Stimulated activated CD8-positive, alpha-beta memory T cell treated with anti-CD3 and anti-CD28 coated beads, Interleukin-12 subunit alpha, Interleukin-12 subunit beta, amount 100 ng/mL, for 1 hour (primary cell): ENCODE measurements around the gene RFTN2.
"Not testable (repeated sequence)": the region's sequence is repeated elsewhere in the genome, so short reads cannot be mapped to it uniquely, and the experiment has no call there.

ENCODE experiments used
- DNase-seq: peaks from one replicate; pipeline ENCODE4 v3.0.0-alpha.2; 2020; ENCODE audit warnings: low read depth

Gene RFTN2

GRCh38 chr2:197674591-197674990, 796 bp downstream of the RFTN2 start:
- no peak for DNase-seq

- DNase-seq, result no peak
Measured at GRCh38 chr2:197674060-197674459, 1.3 kb downstream of the RFTN2 start.

- no peak for DNase-seq
Measured at GRCh38 chr2:197673606-197674005, 1.8 kb downstream of the RFTN2 start.

GRCh38 chr2:197673106-197673505, 2.3 kb downstream of the RFTN2 start:
- DNase-seq, result no peak

GRCh38 chr2:197672371-197672893, 3.0 kb downstream of the RFTN2 start:
- no peak for DNase-seq

- no peak for DNase-seq
Measured at GRCh38 chr2:197669077-197669476, 6.3 kb downstream of the RFTN2 start.

- no peak for DNase-seq
Measured at GRCh38 chr2:197668296-197668695, 7.1 kb downstream of the RFTN2 start.

GRCh38 chr2:197666277-197666676, 9.1 kb downstream of the RFTN2 start:
- DNase-seq, result no peak

GRCh38 chr2:197661626-197662025, 13.8 kb downstream of the RFTN2 start:
- no peak for DNase-seq

- no peak for DNase-seq
Measured at GRCh38 chr2:197657562-197657961, 17.8 kb downstream of the RFTN2 start.

GRCh38 chr2:197647961-197648690, 27.3 kb downstream of the RFTN2 start:
- DNase-seq, result no peak

- DNase-seq, result no peak
Measured at GRCh38 chr2:197641666-197642065, 33.7 kb downstream of the RFTN2 start.

GRCh38 chr2:197640571-197641122, 34.7 kb downstream of the RFTN2 start:
- not testable (repeated sequence) for DNase-seq

- no peak for DNase-seq
Measured at GRCh38 chr2:197633109-197633657, 42.2 kb downstream of the RFTN2 start.

GRCh38 chr2:197628043-197628500, 47.3 kb downstream of the RFTN2 start:
- no peak for DNase-seq

GRCh38 chr2:197626965-197627625, 48.3 kb downstream of the RFTN2 start:
- no peak for DNase-seq

GRCh38 chr2:197620133-197620532, 55.3 kb downstream of the RFTN2 start:
- DNase-seq, result no peak

GRCh38 chr2:197615016-197615652, 60.3 kb downstream of the RFTN2 start:
- DNase-seq, result no peak

- no peak for DNase-seq
Measured at GRCh38 chr2:197614532-197614931, 60.9 kb downstream of the RFTN2 start.

- DNase-seq, result no peak
Measured at GRCh38 chr2:197613509-197613987, 61.8 kb downstream of the RFTN2 start.

GRCh38 chr2:197606180-197606579, 69.2 kb downstream of the RFTN2 start:
- no peak for DNase-seq
